Neural progenitor cell (in vitro differentiated cells): ENCODE results near the gene KCNMA1. TPM values are rescaled to one million over a fixed set of nuclear protein-coding genes. Genes with fewer than 3 reads are reported as not detected.

Experiments used
- DNase-seq: peaks from one replicate; pipeline ENCODE4 v3.0.0-alpha.2; 2016; ENCODE audit warnings: low spot score
- H2AFZ ChIP-seq: fragments of 200-600 bp; sonication (generic); replicated peaks from 2 replicates; pipeline ENCODE4 v1.6.1; 2016; ENCODE audit warnings: antibody characterized with exemption
- H3F3A ChIP-seq: fragments of 200-600 bp; sonication (generic); 2 replicates; pipeline ENCODE4 v1.6.1; 2016; ENCODE audit warnings: antibody characterized with exemption, low read depth
- H3K27ac ChIP-seq: fragments of 200-600 bp; sonication (generic); 2 replicates; pipeline ENCODE4 v1.5.1; 2016; ENCODE audit warnings: mild to moderate bottlenecking
- H3K27me3 ChIP-seq: fragments of 200-600 bp; sonication (generic); 2 replicates; pipeline ENCODE4 v1.6.1; 2016; ENCODE audit warnings: mild to moderate bottlenecking, moderate library complexity
- H3K36me3 ChIP-seq: fragments of 200-600 bp; sonication (generic); 2 replicates; pipeline ENCODE4 v1.5.1; 2016
- H3K4me1 ChIP-seq: fragments of 200-600 bp; sonication (generic); 2 replicates; pipeline ENCODE4 v1.6.1; 2016; ENCODE audit warnings: mixed run types
- H3K4me2 ChIP-seq: fragments of 200-600 bp; sonication (generic); 2 replicates; pipeline ENCODE4 v1.6.1; 2016
- H3K4me3 ChIP-seq: fragments of 200-600 bp; sonication (generic); 2 replicates; pipeline ENCODE4 v1.5.1; 2016
- H3K79me2 ChIP-seq: fragments of 200-600 bp; sonication (generic); 2 replicates; pipeline ENCODE4 v1.6.1; 2016; ENCODE audit warnings: low read depth
- H3K9ac ChIP-seq: fragments of 200-600 bp; sonication (generic); 2 replicates; pipeline ENCODE4 v1.6.1; 2016
- H3K9me3 ChIP-seq: fragments of 200-600 bp; sonication (generic); 2 replicates; pipeline ENCODE4 v1.5.1; 2016; ENCODE audit warnings: low read depth
- H4K20me1 ChIP-seq: fragments of 200-600 bp; sonication (generic); 2 replicates; pipeline ENCODE4 v1.6.1; 2016; ENCODE audit warnings: low read depth
- H3K27ac Mint-ChIP-seq: 3 replicates; pipeline ENCODE4 v1.8.0; 2021; ENCODE audit warnings: mixed read lengths
- H3K27me3 Mint-ChIP-seq: 2 replicates; pipeline ENCODE4 v1.8.0; 2022; ENCODE audit warnings: low read depth, mild to moderate bottlenecking, inconsistent platforms, moderate library complexity, mixed read lengths; ENCODE audit not compliant: insufficient read depth
- H3K36me3 Mint-ChIP-seq: 3 replicates; pipeline ENCODE4 v1.8.0; 2021; ENCODE audit warnings: mixed read lengths
- H3K4me1 Mint-ChIP-seq: 3 replicates; pipeline ENCODE4 v1.8.0; 2021; ENCODE audit warnings: mixed read lengths
- H3K4me3 Mint-ChIP-seq: 3 replicates; pipeline ENCODE4 v1.8.0; 2021; ENCODE audit warnings: mild to moderate bottlenecking, moderate library complexity, mixed read lengths
- H3K9me3 Mint-ChIP-seq: 3 replicates; pipeline ENCODE4 v1.8.0; 2020; ENCODE audit warnings: mixed read lengths
- EZH2 ChIP-seq: fragments of 200-600 bp; sonication (generic); IDR thresholded peaks from 2 replicates; pipeline ENCODE4 v1.6.1; 2017; ENCODE audit warnings: antibody characterized with exemption, mild to moderate bottlenecking, moderate library complexity
- EZH2phosphoT487 ChIP-seq: fragments of 200-600 bp; sonication (generic); IDR thresholded peaks from 2 replicates; pipeline ENCODE4 v1.6.1; 2017; ENCODE audit warnings: antibody characterized with exemption
- total RNA-seq: library from RNA; depleted of rRNA; stranded (reverse); fragments of >200 nt; gene quantifications from 2 replicates; pipeline ENCODE4 v1.2.3, GENCODE V29; 2015; ENCODE audit warnings: low replicate concordance
- TF ChIP-seq, protein P1 (sequence below): fragments of 200-600 bp; sonication (generic); IDR thresholded peaks from 2 replicates; pipeline ENCODE4 v1.5.1; 2017; ENCODE audit warnings: antibody characterized with exemption, mild to moderate bottlenecking

The KCNMA1 gene
- total RNA-seq, 1 donor from 2014 or later = 2.4 TPM

DNA sequence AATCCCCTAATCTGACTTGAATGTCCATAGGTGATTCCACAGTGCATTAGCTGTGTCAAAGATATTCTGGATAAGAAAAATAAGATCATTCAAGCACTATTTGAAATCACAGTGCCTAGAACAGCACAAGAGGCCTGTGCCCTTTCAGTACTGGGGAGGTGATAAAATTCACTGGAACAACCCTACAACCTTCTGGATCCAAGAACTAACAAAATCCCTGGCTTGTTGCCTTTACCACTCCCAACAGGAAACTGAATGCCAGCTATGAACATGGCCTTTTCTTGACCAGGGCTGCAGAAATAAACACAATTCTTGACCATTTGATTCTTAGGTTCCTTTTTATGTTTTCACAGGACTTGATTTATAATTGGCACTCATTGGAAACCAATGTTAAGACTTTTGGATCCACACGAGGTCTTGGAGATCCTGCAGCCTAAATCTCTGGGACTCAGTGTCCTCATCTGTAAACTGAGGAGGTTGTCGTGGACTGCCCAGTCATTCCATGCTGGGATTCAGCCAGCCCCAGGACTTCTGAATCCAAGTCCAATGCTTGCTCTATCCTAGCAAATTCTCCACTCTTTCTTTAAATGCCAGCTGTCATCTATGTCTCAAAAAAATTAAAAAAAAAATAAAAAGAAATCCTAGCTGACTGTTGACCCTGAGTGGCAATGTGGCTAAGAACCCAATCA lies 624.7 kb downstream of the KCNMA1 start:
- Histone ChIP-seq H3F3A (no peaks in the 10 kb centered on the region), H3K27ac (no peak overlapping the region), H3K36me3 (no peaks in the 10 kb centered on the region), H3K9me3 (no peaks in the 10 kb centered on the region), H3K9ac (no peak overlapping the region), H3K4me3 (no peak overlapping the region), H3K79me2 (no peaks in the 10 kb centered on the region), H3K4me1 (no peaks in the 10 kb centered on the region), H2AFZ (no peak overlapping the region), H4K20me1 (no peaks in the 10 kb centered on the region), H3K27me3 (no peaks in the 10 kb centered on the region), H3K4me2 (no peak overlapping the region)
- H3K4me1 Mint-ChIP-seq = no peaks in the 10 kb centered on the region
- H3K4me3 Mint-ChIP-seq = no peak overlapping the region
- no peak for TF ChIP-seq EZH2phosphoT487
- TF ChIP-seq, protein P1, sequence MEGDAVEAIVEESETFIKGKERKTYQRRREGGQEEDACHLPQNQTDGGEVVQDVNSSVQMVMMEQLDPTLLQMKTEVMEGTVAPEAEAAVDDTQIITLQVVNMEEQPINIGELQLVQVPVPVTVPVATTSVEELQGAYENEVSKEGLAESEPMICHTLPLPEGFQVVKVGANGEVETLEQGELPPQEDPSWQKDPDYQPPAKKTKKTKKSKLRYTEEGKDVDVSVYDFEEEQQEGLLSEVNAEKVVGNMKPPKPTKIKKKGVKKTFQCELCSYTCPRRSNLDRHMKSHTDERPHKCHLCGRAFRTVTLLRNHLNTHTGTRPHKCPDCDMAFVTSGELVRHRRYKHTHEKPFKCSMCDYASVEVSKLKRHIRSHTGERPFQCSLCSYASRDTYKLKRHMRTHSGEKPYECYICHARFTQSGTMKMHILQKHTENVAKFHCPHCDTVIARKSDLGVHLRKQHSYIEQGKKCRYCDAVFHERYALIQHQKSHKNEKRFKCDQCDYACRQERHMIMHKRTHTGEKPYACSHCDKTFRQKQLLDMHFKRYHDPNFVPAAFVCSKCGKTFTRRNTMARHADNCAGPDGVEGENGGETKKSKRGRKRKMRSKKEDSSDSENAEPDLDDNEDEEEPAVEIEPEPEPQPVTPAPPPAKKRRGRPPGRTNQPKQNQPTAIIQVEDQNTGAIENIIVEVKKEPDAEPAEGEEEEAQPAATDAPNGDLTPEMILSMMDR = no peak
- no peak for TF ChIP-seq EZH2
- H3K36me3 Mint-ChIP-seq = no peaks in the 10 kb centered on the region
- no peak for DNase-seq
- H3K27ac Mint-ChIP-seq = no peak overlapping the region
- peaks cover 2% of the 10 kb centered on the region for H3K27me3 Mint-ChIP-seq
- H3K9me3 Mint-ChIP-seq = no peaks in the 10 kb centered on the region

DNA sequence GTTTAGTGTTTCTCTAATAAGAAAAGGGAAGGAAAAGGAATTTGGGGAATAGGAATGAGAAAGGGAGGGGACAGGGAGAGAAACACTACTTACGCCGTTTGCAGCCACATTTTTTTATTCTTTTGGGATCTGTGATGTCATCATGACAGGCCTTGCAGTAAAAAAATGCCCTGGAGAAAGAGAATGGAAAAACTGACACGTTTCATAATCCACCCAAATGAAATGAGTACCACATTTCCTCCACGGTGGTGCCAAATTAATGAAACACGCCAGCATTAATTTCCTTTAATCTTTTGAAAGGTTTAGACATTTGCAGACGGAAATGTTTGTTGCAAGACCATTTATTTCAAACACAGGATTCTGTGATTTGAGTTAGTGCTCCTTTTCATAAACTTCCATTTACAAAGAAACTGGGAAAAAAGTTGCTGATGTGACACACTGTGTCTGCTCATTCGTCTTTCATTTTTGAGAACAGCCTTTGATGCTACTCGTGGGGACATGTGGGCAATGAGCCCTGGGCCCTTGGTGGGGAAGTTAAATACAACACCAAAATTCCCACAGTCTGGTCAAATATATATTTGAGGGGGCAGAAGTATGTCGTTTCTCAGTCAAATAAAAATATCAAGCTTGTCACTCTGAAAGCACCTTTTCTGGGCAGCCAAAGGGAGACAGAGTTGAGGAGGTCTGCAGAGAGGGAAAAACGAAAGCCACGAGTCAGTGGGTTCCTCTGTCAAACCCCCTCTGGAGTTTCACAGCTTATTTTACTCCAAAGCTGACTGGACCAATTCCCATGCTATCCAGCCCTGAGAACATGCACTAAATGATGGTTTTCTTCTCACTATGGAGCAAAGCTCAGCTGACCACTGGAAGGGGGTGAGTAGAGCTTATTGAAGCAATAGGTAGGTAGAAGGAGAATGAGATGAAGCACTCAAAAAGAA lies 625.5 kb downstream of the KCNMA1 start:
- Histone ChIP-seq H4K20me1 (no peaks in the 10 kb centered on the region), H2AFZ (no peak overlapping the region), H3K9me3 (no peaks in the 10 kb centered on the region), H3K27me3 (no peaks in the 10 kb centered on the region), H3K4me1 (no peaks in the 10 kb centered on the region), H3K4me2 (no peak overlapping the region), H3K9ac (no peak overlapping the region), H3K79me2 (no peaks in the 10 kb centered on the region), H3K4me3 (no peak overlapping the region), H3K27ac (no peak overlapping the region), H3K36me3 (no peaks in the 10 kb centered on the region), H3F3A (no peaks in the 10 kb centered on the region)
- no peaks in the 10 kb centered on the region for H3K4me1 Mint-ChIP-seq
- no peak overlapping the region for H3K27ac Mint-ChIP-seq
- TF ChIP-seq EZH2phosphoT487 (no peak), EZH2 (no peak)
- TF ChIP-seq, protein P1 = no peak
- DNase-seq = no peak
- no peaks in the 10 kb centered on the region for H3K9me3 Mint-ChIP-seq
- H3K36me3 Mint-ChIP-seq = no peaks in the 10 kb centered on the region
- H3K4me3 Mint-ChIP-seq = no peak overlapping the region
- H3K27me3 Mint-ChIP-seq = peaks cover 2% of the 10 kb centered on the region

- no peaks in the 10 kb centered on the region for H3K9me3 Mint-ChIP-seq
- TF ChIP-seq, protein P1 = no peak
- TF ChIP-seq EZH2 (no peak), EZH2phosphoT487 (no peak)
- H3K27me3 ChIP-seq = no peaks in the 10 kb centered on the region
- no peak for DNase-seq
- no peaks in the 10 kb centered on the region for H3F3A ChIP-seq
- H3K27ac Mint-ChIP-seq = no peak overlapping the region
- H4K20me1 ChIP-seq = no peaks in the 10 kb centered on the region
- no peak overlapping the region for H3K9ac ChIP-seq
- no peak overlapping the region for H3K4me3 Mint-ChIP-seq
- no peak overlapping the region for H2AFZ ChIP-seq
- H3K79me2 ChIP-seq = no peaks in the 10 kb centered on the region
- no peaks in the 10 kb centered on the region for H3K4me1 Mint-ChIP-seq
- H3K36me3 ChIP-seq = no peaks in the 10 kb centered on the region
- H3K4me2 ChIP-seq = no peak overlapping the region
- peaks cover 2% of the 10 kb centered on the region for H3K27me3 Mint-ChIP-seq
- no peak overlapping the region for H3K27ac ChIP-seq
- no peaks in the 10 kb centered on the region for H3K36me3 Mint-ChIP-seq
- no peaks in the 10 kb centered on the region for H3K9me3 ChIP-seq
- no peak overlapping the region for H3K4me3 ChIP-seq
- no peaks in the 10 kb centered on the region for H3K4me1 ChIP-seq
Measured at GRCh38 chr10:77010430-77010829, 627.2 kb downstream of the KCNMA1 start.
